ENCODE measurements around the gene ZBTB24. TPM values are rescaled to one million over a fixed set of nuclear protein-coding genes. Genes with fewer than 3 reads are reported as not detected.

ZBTB24 gene
- total RNA-seq, 4 donors from 2014 or later = 6.5 to 9.6 (median 8.0) TPM

DNA sequence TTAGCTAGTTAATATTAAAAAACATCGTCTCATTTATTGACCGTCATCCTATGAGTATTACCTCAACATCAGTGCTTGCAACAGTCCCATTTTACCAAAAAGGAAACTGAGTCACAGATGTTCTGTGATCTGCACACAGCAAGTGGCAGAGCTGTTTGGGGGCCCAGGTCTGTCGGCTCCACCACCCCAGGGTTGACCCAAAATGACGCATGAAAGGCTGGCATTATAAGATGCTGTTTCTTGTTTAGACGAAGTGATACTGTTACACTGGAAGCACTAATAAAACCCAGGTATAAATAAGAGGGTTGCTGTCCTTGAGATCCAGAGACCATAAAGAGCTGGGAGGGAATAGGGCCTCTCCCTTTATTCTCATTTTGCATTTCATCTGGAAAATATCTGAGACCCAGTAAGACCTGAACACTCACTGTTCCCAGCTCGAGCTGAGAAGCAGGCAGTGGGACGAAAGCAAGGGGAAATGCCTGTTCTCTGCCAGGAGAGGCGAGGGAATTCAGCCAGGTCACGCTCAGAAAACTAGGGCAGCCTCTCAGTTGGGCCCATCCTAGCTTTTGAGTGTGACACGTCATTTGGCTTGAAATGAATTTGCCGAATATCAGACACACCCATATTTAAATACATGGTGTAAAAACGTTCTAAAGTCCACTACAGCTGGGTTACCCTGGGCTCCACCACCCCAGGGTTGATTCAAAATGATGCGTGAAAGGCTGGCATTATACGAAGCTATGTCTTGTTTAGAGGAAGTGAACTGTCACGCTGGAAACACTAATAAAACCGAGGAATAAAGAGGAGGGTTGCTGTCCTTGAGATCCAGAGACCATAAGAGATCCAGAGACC lies 26.1 kb downstream of the ZBTB24 start:
- 43 to 49% methylated on average over 16 of the region's 16 CpGs for WGBS, 2 donors
- Histone ChIP-seq H3K27ac (peak overlapping the region in 3 of 4 donors; percentile 92 to 93 (median 93)), H3K4me1 (peaks cover 0 to 38% (median 16%) of the 10 kb centered on the region in 4 donors), H3K4me3 (peak overlapping the region in 3 of 4 donors; percentile 58 to 92 (median 75)), H3K9me3 (no peaks in the 10 kb centered on the region), H3K36me3 (peaks cover 0 to 26% (median 0%) of the 10 kb centered on the region in 3 donors), H3K27me3 (no peaks in the 10 kb centered on the region)
- TF ChIP-seq CTCF (IDR thresholded peaks at IDR 0.05) (no peak), EP300 (IDR thresholded peaks at IDR 0.05) (peak in 1 of 2 donors; percentile 47)
- peak in 1 of 2 donors; percentile 54 for DNase-seq (ENCODE audit: low spot score in 2 of 2)

GRCh38 chr6:109456111-109456583 lies 26.9 kb downstream of the ZBTB24 start:
- Histone ChIP-seq H3K4me3 (peak overlapping the region; percentile 58 to 92 (median 82)), H3K27me3 (no peaks in the 10 kb centered on the region), H3K27ac (peak overlapping the region; percentile 56 to 93 (median 92)), H3K9me3 (no peaks in the 10 kb centered on the region), H3K36me3 (peaks cover 0 to 26% (median 6%) of the 10 kb centered on the region in 3 donors), H3K4me1 (peaks cover 0 to 38% (median 16%) of the 10 kb centered on the region in 4 donors)
- DNase-seq (ENCODE audit: low spot score in 2 of 2) = no peak
- 7 to 20% methylated on average over 9 to 35 of the region's 38 CpGs for WGBS, 2 donors
- no peak for TF ChIP-seq EP300 (IDR thresholded peaks at IDR 0.05)
- peak in 2 of 5 experiments; percentile 6 to 9 for TF ChIP-seq CTCF (IDR thresholded peaks at IDR 0.05)
- no peak for TF ChIP-seq POLR2A (IDR thresholded peaks at IDR 0.05)

- DNase-seq (ENCODE audit: low spot score in 2 of 2) = peak; percentile 54 to 62
- Histone ChIP-seq H3K4me3 (peak within 1 kb of the TSS; percentile 58 to 92 (median 82)), H3K9me3 (no peaks in the 10 kb centered on the region), H3K27me3 (no peaks in the 10 kb centered on the region), H3K36me3 (peaks cover 0 to 27% (median 6%) of the 10 kb centered on the region in 3 donors), H3K4me1 (peaks cover 0 to 38% (median 16%) of the 10 kb centered on the region in 4 donors), H3K27ac (peak within 1 kb of the TSS; percentile 56 to 93 (median 92))
- 0% methylated on average over 17 to 20 of the region's 70 CpGs for WGBS, 2 donors
- TF ChIP-seq CTCF (IDR thresholded peaks at IDR 0.05) (peak; percentile 36 to 59 (median 48)), EP300 (IDR thresholded peaks at IDR 0.05) (peak in 1 of 2 donors; percentile 14), POLR2A (IDR thresholded peaks at IDR 0.05) (peak; percentile 12 to 20)
Measured at GRCh38 chr6:109455437-109456110, 27.4 kb downstream of the ZBTB24 start, which contains the start of gene MICAL1. Gene MICAL1, minus strand, starts transcription at chr6:109455772. Its CDS starts 1,576 bp downstream, at chr6:109454196.

GRCh38 chr6:109454496-109455436 lies 28.3 kb downstream of the ZBTB24 start:
- peak overlapping the region; percentile 58 to 92 (median 82) for H3K4me3 ChIP-seq
- peaks cover 0 to 34% (median 6%) of the 10 kb centered on the region in 3 donors for H3K36me3 ChIP-seq
- WGBS, 2 donors = 5 to 6% methylated on average over 30 to 41 of the region's 48 CpGs
- peak overlapping the region; percentile 56 to 93 (median 92) for H3K27ac ChIP-seq
- H3K4me1 ChIP-seq = peaks cover 0 to 38% (median 18%) of the 10 kb centered on the region in 4 donors
- H3K9me3 ChIP-seq = no peaks in the 10 kb centered on the region
- TF ChIP-seq POLR2A (IDR thresholded peaks at IDR 0.05) = peak; percentile 31 to 34
- TF ChIP-seq CTCF (IDR thresholded peaks at IDR 0.05) = no peak
- TF ChIP-seq EP300 (IDR thresholded peaks at IDR 0.05) = peak in 1 of 2 donors; percentile 65
- DNase-seq (ENCODE audit: low spot score in 2 of 2) = peak in 1 of 2 donors; percentile 41
- H3K27me3 ChIP-seq = no peaks in the 10 kb centered on the region
